PFSK-1 (cell line): ENCODE results near the gene POMC.

Experiments
- FOXP2 ChIP-seq: optimal IDR thresholded peaks from 2 replicates; pipeline ENCODE3; 2011; ENCODE audit warnings: borderline replicate concordance, control low read depth, inconsistent platforms; ENCODE audit not compliant: insufficient read depth; ENCODE audit errors: extremely low read length, extremely low read depth
- POLR2AphosphoS5 ChIP-seq: IDR thresholded peaks from 2 replicates; pipeline ENCODE4 v1.6.1; 2012; ENCODE audit warnings: low read depth, mild to moderate bottlenecking, control low read depth, low read length, moderate library complexity
- REST ChIP-seq, 2 experiments: IDR thresholded peaks; 2 replicates each; pipeline versions ENCODE4 v1.6.1 to v1.8.0; 2011 to 2012; ENCODE audit warnings: low read depth in 2 of 2, low read length in 2 of 2, control low read depth in 1 of 2, inconsistent platforms in 1 of 2, mild to moderate bottlenecking in 1 of 2, moderate library complexity in 1 of 2; ENCODE audit not compliant: insufficient read depth in 1 of 2
- SIN3A ChIP-seq: IDR thresholded peaks from 2 replicates; pipeline ENCODE4 v1.6.1; 2012; ENCODE audit warnings: mild to moderate bottlenecking, low read length, moderate library complexity, borderline replicate concordance; ENCODE audit not compliant: insufficient read depth
- TAF1 ChIP-seq: IDR thresholded peaks from 2 replicates; pipeline ENCODE4 v1.6.1; 2012; ENCODE audit warnings: low read length, control low read depth, borderline replicate concordance; ENCODE audit not compliant: insufficient read depth

POMC gene

GRCh38 chr2:25190536-25190935 lies 22.2 kb upstream of the POMC start:
- no peak for TF ChIP-seq TAF1
- TF ChIP-seq POLR2AphosphoS5, result no peak
- TF ChIP-seq SIN3A, result no peak
- no peak for TF ChIP-seq FOXP2
- no peak for TF ChIP-seq REST (IDR thresholded peaks at IDR 0.05; ENCODE audit: insufficient read depth in 1 of 2, low read depth in 2 of 2, low read length in 2 of 2)

GRCh38 chr2:25188405-25188804 lies 20.0 kb upstream of the POMC start:
- TF ChIP-seq REST (IDR thresholded peaks at IDR 0.05; ENCODE audit: insufficient read depth in 1 of 2, low read depth in 2 of 2, low read length in 2 of 2) (no peak), SIN3A (no peak), FOXP2 (no peak), POLR2AphosphoS5 (no peak), TAF1 (no peak)

- no peak for TF ChIP-seq FOXP2
Measured at GRCh38 chr2:25187729-25188350, 19.5 kb upstream of the POMC start.

- TF ChIP-seq TAF1, result no peak
- TF ChIP-seq FOXP2, result no peak
- TF ChIP-seq SIN3A, result no peak
- TF ChIP-seq POLR2AphosphoS5, result no peak
- TF ChIP-seq REST (IDR thresholded peaks at IDR 0.05; ENCODE audit: insufficient read depth in 1 of 2, low read depth in 2 of 2, low read length in 2 of 2), result no peak
Measured at GRCh38 chr2:25184254-25184653, 15.9 kb upstream of the POMC start.

GRCh38 chr2:25178976-25179375 lies 10.6 kb upstream of the POMC start:
- TF ChIP-seq POLR2AphosphoS5 (no peak), FOXP2 (no peak), TAF1 (no peak), SIN3A (no peak), REST (IDR thresholded peaks at IDR 0.05; ENCODE audit: insufficient read depth in 1 of 2, low read depth in 2 of 2, low read length in 2 of 2) (no peak)
